AG10803 (cell line): Measurements from ENCODE around the gene EML6.

ENCODE experiments used
- DNase-seq: peaks from one replicate; pipeline ENCODE4 v3.0.0; 2010; ENCODE audit warnings: low read depth
- H3K4me3 ChIP-seq: 2 replicates; pipeline ENCODE4 v1.5.1; 2011; ENCODE audit warnings: mild to moderate bottlenecking, low read length, control low read depth
- CTCF ChIP-seq: conservative IDR thresholded peaks from 2 replicates; pipeline ENCODE4 v1.5.1; 2011; ENCODE audit warnings: mild to moderate bottlenecking, low read length, control low read depth, inconsistent platforms

The EML6 gene

GRCh38 chr2:54858021-54858681 lies 134.7 kb downstream of the EML6 start:
- H3K4me3 ChIP-seq: no peak overlapping the region
- no peak for TF ChIP-seq CTCF
- peak; percentile 31 for DNase-seq

- no peak for TF ChIP-seq CTCF
- DNase-seq: no peak
- no peak overlapping the region for H3K4me3 ChIP-seq
These were observed 136.0 kb downstream of the EML6 start for GRCh38 chr2:54859416-54859815.

- no peak overlapping the region for H3K4me3 ChIP-seq
- no peak for TF ChIP-seq CTCF
- peak; percentile 82 for DNase-seq
These were observed 136.7 kb downstream of the EML6 start for GRCh38 chr2:54859997-54860701.

- no peak for TF ChIP-seq CTCF
- no peak for DNase-seq
- H3K4me3 ChIP-seq: no peak overlapping the region
These were observed 138.8 kb downstream of the EML6 start for GRCh38 chr2:54862229-54862628.

GRCh38 chr2:54862742-54863141 lies 139.3 kb downstream of the EML6 start:
- no peak for DNase-seq
- TF ChIP-seq CTCF: no peak
- H3K4me3 ChIP-seq: no peak overlapping the region

GRCh38 chr2:54863660-54864059 lies 140.2 kb downstream of the EML6 start:
- no peak for TF ChIP-seq CTCF
- H3K4me3 ChIP-seq: no peak overlapping the region
- DNase-seq: no peak

GRCh38 chr2:54864096-54864495 lies 140.6 kb downstream of the EML6 start:
- TF ChIP-seq CTCF: no peak
- no peak overlapping the region for H3K4me3 ChIP-seq
- DNase-seq: no peak
